Measurements from ENCODE around the gene PTPN4. TPM values are rescaled to one million over a fixed set of nuclear protein-coding genes. Genes with fewer than 3 reads are reported as not detected.

Gene PTPN4
- total RNA-seq, 1 donor from 2014 or later = 45.4 TPM

DNA sequence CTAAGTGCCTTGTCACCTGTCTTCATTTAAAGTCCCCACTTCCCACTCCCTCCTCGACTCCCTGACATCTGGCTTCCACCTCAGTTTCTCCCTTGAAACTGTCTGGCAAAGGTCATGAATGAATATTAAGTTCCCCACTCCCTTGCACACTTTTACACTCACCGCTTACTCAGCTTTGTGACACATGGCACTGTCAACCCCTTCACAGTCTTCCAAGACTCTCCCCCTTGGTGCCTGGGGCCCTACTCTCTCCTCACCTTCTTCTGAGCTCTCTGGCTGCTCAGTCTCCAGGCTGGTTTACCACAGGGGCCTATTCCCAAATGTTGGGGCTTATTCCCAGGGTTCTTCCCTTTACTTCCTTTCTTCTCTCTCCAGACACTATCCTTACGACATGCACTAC lies 17.9 kb upstream of the PTPN4 start:
- no peaks in the 10 kb centered on the region for H3K27me3 ChIP-seq (ENCODE audit: low read depth)
- no peaks in the 10 kb centered on the region for H3K36me3 ChIP-seq
- no peak for DNase-seq
- H3K4me1 ChIP-seq = peaks cover 10% of the 10 kb centered on the region
- H3K4me3 ChIP-seq = no peak overlapping the region
- TF ChIP-seq, protein P1, sequence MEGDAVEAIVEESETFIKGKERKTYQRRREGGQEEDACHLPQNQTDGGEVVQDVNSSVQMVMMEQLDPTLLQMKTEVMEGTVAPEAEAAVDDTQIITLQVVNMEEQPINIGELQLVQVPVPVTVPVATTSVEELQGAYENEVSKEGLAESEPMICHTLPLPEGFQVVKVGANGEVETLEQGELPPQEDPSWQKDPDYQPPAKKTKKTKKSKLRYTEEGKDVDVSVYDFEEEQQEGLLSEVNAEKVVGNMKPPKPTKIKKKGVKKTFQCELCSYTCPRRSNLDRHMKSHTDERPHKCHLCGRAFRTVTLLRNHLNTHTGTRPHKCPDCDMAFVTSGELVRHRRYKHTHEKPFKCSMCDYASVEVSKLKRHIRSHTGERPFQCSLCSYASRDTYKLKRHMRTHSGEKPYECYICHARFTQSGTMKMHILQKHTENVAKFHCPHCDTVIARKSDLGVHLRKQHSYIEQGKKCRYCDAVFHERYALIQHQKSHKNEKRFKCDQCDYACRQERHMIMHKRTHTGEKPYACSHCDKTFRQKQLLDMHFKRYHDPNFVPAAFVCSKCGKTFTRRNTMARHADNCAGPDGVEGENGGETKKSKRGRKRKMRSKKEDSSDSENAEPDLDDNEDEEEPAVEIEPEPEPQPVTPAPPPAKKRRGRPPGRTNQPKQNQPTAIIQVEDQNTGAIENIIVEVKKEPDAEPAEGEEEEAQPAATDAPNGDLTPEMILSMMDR (IDR thresholded peaks at IDR 0.05; ENCODE audit: borderline replicate concordance) = no peak
- intact Hi-C loops (cut with micrococcal nuclease) = no loop called here
- no peaks in the 10 kb centered on the region for H3K9me3 ChIP-seq (replicated peaks)
- no peak overlapping the region for H3K27ac ChIP-seq (replicated peaks)

GRCh38 chr2:119744335-119744939 lies 15.3 kb upstream of the PTPN4 start:
- intact Hi-C loops (cut with micrococcal nuclease) = no loop called here

DNA sequence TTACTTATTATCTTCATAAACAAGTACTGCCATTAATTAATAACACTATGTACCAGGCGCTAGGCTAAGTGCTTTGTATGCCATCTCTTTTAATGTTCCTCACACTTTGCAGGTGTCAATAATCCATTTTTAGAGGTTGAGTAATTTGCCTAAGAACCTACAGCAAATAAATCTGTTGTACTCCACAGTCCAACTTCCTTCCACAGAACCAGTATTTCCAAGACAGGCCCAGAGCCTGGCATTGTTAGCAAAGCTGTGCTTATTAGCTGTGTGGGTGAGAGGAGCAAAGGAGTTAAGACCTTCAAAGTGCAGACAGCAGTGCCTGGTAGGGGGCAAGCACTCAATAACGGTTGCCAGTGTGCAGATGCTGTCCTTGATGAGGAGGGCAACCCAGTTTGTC lies 14.2 kb upstream of the PTPN4 start:
- TF ChIP-seq, protein P1 (IDR thresholded peaks at IDR 0.05; ENCODE audit: borderline replicate concordance) = no peak
- Histone ChIP-seq H3K9me3 (replicated peaks) (no peaks in the 10 kb centered on the region), H3K27me3 (ENCODE audit: low read depth) (no peaks in the 10 kb centered on the region), H3K4me3 (no peak overlapping the region), H3K4me1 (peaks cover 10% of the 10 kb centered on the region), H3K27ac (replicated peaks) (no peak overlapping the region), H3K36me3 (no peaks in the 10 kb centered on the region)
- intact Hi-C loops (cut with micrococcal nuclease) = no loop called here
- DNase-seq = no peak

More at GRCh38 chr2:119744335-119744939, 15.3 kb upstream of the PTPN4 start:
- Histone ChIP-seq H3K4me3 (no peak overlapping the region), H3K27ac (replicated peaks) (no peak overlapping the region), H3K9me3 (replicated peaks) (no peaks in the 10 kb centered on the region), H3K4me1 (peaks cover 10% of the 10 kb centered on the region), H3K27me3 (ENCODE audit: low read depth) (no peaks in the 10 kb centered on the region), H3K36me3 (no peaks in the 10 kb centered on the region)
- no peak for DNase-seq
- TF ChIP-seq, protein P1 (IDR thresholded peaks at IDR 0.05; ENCODE audit: borderline replicate concordance) = no peak

GRCh38 chr2:119746836-119747686 lies 12.7 kb upstream of the PTPN4 start:
- Histone ChIP-seq H3K4me3 (no peak overlapping the region), H3K4me1 (peaks cover 10% of the 10 kb centered on the region), H3K27ac (replicated peaks) (no peak overlapping the region), H3K27me3 (ENCODE audit: low read depth) (no peaks in the 10 kb centered on the region), H3K9me3 (replicated peaks) (no peaks in the 10 kb centered on the region), H3K36me3 (no peaks in the 10 kb centered on the region)
- no peak for DNase-seq
- TF ChIP-seq, protein P1 (IDR thresholded peaks at IDR 0.05; ENCODE audit: borderline replicate concordance) = no peak
- intact Hi-C loops (cut with micrococcal nuclease) = no loop called here

DNA sequence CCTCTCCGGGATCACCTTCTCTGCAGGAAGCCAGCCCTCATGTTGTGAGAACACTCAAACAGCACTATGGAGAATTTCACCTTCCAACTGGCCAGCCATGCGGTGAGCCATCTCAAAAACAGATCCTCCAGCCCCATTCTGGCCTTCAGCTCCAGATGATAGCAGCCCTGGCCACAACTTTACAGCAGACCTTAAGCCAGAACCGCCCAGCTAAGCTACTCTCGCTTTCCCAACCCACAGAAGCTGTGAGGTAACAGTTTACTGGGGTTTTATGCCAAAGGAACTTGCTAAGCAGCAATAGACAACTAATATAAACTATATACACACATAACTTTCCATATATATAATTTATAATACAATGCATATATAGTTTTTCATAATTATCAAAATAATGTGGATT lies 11.6 kb upstream of the PTPN4 start:
- Histone ChIP-seq H3K36me3 (no peaks in the 10 kb centered on the region), H3K4me3 (no peak overlapping the region), H3K9me3 (replicated peaks) (no peaks in the 10 kb centered on the region), H3K4me1 (peaks cover 10% of the 10 kb centered on the region), H3K27me3 (ENCODE audit: low read depth) (no peaks in the 10 kb centered on the region), H3K27ac (replicated peaks) (no peak overlapping the region)
- intact Hi-C loops (cut with micrococcal nuclease) = no loop called here
- no peak for DNase-seq
- TF ChIP-seq, protein P1 (IDR thresholded peaks at IDR 0.05; ENCODE audit: borderline replicate concordance) = no peak
